Astrocyte of the spinal cord (primary cell): ENCODE measurements around the gene SH3RF3.

Source experiments
- DNase-seq: peaks from one replicate; pipeline ENCODE4 v3.0.0; 2011; ENCODE audit warnings: low read depth, low spot score
- H3K4me3 ChIP-seq: 2 replicates; pipeline ENCODE4 v1.5.1; 2011; ENCODE audit warnings: low read depth, mild to moderate bottlenecking, low read length, moderate library complexity
- CTCF ChIP-seq: IDR thresholded peaks from 2 replicates; pipeline ENCODE4 v1.5.1; 2012; ENCODE audit warnings: low read depth, mild to moderate bottlenecking, low read length, inconsistent platforms
- in situ Hi-C: cut with HindIII; loops from 2 replicates; pipeline ENCODE4 v1.10.0; 2017; ENCODE audit warnings: low sequenced_read_pairs

SH3RF3 gene

DNA sequence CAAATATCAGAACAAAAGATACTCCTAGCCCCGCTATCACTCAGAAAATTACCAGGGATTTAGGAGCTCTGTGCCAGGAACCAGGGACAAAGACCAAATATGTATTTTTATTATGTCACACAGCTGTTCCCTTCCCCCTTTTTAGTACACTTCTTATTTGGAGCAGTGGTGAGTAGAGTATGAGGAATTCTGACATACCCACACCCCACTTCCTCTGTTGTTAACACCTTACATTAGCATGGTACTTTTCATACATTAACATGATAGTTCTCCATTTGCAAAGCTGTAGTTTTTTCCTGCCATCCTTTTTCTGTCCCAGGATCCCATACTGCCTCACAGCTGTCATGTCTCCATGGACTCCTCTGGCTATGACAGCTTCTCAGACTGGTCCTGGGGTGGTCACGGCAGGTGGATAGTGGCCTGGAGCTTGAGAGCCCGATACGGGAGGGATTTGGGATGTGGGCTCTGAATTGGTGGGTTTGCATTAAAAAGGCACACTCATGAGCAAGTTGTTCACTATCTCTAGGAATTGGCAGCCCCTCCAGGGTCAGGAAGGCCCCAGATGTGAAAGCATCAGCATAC, 100.2 kb downstream of the SH3RF3 start:
- in situ Hi-C loops: no loop called here
- no peak for TF ChIP-seq CTCF
- H3K4me3 ChIP-seq: no peak overlapping the region
- DNase-seq: no peak

DNA sequence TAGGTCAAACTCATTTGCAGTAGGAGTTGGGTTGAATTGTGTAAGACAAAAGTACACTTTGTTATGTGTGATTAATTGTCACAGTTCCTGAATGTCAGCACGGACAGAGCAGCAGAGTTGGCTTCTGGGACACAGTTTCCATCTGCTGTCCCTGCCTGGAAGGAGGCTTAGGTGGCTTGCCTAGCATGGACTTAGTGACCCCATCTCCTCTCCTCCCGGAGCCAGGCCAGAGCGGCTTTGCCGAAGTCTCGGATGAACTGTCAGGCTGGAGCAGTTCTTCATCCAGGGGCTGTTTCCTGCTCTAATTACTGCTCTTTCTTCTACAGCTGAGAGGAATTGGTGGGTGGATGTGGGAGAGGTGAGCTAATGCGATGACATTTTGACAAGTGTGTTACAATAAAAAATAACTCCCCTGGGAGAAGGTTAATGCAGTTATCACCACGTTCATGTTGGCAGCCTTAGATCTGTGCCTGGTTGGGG, 102.0 kb downstream of the SH3RF3 start:
- no peak for TF ChIP-seq CTCF
- no peak for DNase-seq
- in situ Hi-C loops: no loop called here
- no peak overlapping the region for H3K4me3 ChIP-seq

DNA sequence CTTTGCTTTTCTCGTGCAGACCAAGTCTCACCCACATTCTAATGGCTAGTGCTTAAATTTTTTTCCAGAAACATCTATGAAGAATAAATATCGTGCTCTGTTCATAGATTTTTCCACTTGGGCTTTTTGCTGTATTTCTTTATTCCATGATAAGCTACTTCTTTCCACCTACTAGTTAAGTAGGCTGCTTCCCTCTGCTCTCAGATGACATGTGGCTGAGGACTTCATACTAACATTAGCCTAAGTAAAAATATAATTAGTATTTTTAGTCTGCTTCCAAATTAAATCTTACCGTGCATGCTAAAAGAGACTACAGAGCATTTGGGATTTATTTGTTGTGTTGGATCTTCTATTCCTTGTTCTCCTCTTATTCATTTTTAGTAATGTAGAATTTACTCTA, 102.4 kb downstream of the SH3RF3 start:
- TF ChIP-seq CTCF: no peak
- in situ Hi-C loops: no loop called here
- no peak overlapping the region for H3K4me3 ChIP-seq
- no peak for DNase-seq

DNA sequence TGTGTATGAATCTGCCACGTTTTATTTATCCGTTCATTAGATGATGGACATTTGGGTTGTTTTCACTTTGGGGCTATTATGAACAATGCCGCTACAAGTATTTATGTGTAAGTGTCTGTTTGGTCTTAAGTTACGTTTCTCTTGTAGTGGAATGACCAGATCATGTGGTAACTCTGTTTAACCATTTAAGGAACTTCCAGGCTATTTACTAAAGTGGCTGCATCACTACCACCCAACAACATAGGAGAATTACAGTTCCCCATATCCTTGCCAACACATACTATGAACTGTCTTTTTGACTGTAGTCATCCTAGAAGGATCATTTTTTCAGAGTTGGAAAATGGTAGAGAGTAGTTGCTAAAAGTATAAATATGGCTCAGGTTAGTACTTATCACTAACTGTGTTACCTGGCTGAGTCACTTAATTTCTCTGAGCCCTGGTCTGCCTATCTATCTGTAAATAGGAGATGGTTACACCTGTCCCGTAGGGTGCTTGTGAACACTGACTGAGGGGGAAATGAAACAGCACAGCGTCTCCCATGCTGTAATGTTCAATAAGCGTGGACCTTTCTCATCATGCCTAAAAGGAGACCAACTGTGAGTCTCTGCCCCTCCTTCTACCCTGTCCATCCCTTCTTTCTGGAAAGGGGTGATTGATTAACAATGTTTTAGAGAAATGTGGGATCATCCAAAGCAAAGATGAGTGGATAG, 103.1 kb downstream of the SH3RF3 start:
- no peak overlapping the region for H3K4me3 ChIP-seq
- no peak for DNase-seq
- in situ Hi-C loops: no loop called here
- TF ChIP-seq CTCF: no peak

- in situ Hi-C loops: no loop called here
- DNase-seq: no peak
- TF ChIP-seq CTCF: no peak
- no peak overlapping the region for H3K4me3 ChIP-seq
Measured at GRCh38 chr2:109232909-109233308, 103.9 kb downstream of the SH3RF3 start.

GRCh38 chr2:109233643-109234042, 104.6 kb downstream of the SH3RF3 start:
- H3K4me3 ChIP-seq: no peak overlapping the region
- DNase-seq: no peak
- TF ChIP-seq CTCF: no peak
- in situ Hi-C loops: no loop called here
